Retinal pigment epithelial cell (primary cell): Measurements from ENCODE around the gene INPP4B.

Experiments
- DNase-seq: peaks from one replicate; pipeline ENCODE4 v3.0.0-alpha.2; 2010; ENCODE audit warnings: low read depth
- H3K4me3 ChIP-seq: 2 replicates; pipeline ENCODE4 v1.5.1; 2011; ENCODE audit warnings: mild to moderate bottlenecking, low read length, control low read depth, moderate library complexity
- TF ChIP-seq, protein P1 (sequence below): conservative IDR thresholded peaks from 2 replicates; pipeline ENCODE4 v1.5.1; 2011; ENCODE audit warnings: low read depth, low read length, control low read depth, inconsistent platforms

The INPP4B gene

DNA sequence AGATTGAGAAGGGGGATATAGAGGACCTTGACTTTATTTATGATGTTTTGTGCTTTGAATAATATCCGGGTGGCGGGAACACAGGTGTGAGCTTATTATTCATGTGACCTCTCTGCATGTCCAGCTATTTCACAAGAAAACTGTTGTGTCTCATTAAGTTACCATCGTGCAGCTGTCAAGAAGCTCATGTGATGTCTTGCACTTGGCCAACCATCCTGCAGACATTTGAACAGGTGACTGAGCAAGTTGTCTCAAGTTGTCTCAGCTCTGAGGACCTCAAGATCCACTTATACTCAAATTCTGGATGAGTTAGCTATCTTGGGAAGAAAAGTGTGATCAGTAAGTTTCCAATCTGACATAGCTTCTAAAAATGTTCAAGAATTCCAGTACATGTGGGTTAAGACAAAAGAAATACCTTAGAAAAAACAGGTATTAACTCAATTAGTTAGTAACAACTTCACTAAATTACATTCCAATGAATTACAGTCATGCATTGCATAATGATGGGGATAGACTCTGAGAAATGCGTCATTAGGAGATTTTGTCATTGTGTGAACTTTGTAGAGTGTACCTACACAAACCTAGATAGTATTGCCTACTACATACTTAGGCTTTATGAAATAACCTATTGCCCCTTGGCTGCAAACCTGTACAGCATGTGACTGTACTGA lies 462.2 kb downstream of the INPP4B start:
- H3K4me3 ChIP-seq: no peak overlapping the region
- TF ChIP-seq, protein P1, sequence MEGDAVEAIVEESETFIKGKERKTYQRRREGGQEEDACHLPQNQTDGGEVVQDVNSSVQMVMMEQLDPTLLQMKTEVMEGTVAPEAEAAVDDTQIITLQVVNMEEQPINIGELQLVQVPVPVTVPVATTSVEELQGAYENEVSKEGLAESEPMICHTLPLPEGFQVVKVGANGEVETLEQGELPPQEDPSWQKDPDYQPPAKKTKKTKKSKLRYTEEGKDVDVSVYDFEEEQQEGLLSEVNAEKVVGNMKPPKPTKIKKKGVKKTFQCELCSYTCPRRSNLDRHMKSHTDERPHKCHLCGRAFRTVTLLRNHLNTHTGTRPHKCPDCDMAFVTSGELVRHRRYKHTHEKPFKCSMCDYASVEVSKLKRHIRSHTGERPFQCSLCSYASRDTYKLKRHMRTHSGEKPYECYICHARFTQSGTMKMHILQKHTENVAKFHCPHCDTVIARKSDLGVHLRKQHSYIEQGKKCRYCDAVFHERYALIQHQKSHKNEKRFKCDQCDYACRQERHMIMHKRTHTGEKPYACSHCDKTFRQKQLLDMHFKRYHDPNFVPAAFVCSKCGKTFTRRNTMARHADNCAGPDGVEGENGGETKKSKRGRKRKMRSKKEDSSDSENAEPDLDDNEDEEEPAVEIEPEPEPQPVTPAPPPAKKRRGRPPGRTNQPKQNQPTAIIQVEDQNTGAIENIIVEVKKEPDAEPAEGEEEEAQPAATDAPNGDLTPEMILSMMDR: no peak
- peak; percentile 92 for DNase-seq

DNA sequence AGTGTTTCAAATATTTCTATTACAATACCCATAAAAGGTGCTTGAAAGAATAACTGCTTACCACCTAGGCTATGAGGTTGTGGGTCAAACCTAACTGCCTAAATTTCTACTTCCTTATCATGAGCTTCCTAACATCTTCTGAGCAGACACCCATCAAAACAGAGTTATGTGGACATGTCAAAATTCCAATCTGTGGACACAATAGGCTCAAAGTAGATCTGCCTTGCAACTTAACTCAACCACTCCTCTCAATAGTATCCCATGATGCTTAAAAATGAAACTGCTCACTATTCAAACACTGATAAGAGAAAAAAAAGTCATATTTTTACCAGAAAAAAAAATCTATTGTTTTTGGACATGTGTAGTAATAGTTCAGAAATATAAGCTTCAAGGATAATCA lies 462.7 kb downstream of the INPP4B start:
- no peak overlapping the region for H3K4me3 ChIP-seq
- TF ChIP-seq, protein P1: no peak
- no peak for DNase-seq

DNA sequence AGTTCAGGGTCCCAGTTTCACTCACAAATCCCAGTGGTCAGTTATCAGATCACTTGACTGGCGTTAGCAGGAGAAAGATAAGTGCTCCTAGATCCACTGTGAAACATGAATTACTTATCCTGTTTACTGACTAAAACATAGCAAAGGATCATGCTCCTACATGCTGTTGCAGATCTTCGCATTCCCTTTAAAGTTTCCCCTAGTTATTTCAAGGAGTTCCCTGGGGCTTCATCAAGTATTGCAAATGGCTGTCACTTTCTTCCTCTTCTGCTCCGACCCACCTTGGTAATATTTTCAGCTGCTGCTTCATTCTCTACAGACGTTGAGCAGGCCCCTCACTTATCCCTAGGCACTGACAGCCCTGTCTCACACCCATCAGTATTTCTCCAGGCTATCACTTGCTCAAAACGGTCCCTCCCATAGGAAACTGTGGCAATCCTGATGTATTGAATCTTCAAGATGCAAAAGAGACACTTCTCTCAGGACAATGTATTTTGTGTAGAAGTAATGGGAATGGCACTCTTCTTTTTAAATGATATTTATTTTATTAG lies 466.0 kb downstream of the INPP4B start:
- H3K4me3 ChIP-seq: no peak overlapping the region
- TF ChIP-seq, protein P1: no peak
- DNase-seq: no peak

DNA sequence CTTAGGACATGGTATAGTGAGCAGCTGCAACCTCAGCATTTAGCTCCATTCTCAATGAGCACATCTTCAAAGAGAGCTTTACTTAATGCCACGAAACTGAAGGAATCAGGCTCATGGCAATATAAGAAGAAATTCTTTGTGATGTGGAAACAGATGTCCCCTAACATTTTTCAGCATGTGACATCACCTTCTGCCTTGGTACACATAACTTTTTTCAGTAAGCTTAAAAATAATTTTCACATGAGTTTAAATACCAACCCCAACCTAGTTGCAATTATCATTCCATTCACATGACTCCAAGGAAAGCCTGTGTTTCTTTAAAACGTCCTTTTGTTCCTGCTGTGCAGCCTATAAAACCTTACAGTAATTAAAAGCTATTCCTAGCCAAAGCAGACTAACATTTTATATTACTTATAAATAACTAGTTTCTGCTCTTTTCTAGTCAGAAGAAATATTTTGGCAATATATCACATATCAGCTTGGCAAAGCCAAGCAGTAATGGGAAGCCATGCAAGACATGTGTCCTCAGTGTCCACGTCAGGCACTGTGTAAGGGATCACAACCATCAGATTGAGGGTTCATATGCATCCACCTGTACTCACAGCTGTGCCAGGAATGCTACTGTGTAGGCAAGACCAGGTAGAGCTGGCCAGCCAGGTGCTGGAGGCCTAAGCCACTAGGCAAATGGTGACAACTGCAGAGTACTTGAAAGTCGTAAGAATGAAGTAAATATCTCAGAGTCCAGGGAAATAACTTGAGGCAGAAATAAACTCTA lies 466.6 kb downstream of the INPP4B start:
- TF ChIP-seq, protein P1: no peak
- DNase-seq: peak; percentile 95
- H3K4me3 ChIP-seq: no peak overlapping the region

DNA sequence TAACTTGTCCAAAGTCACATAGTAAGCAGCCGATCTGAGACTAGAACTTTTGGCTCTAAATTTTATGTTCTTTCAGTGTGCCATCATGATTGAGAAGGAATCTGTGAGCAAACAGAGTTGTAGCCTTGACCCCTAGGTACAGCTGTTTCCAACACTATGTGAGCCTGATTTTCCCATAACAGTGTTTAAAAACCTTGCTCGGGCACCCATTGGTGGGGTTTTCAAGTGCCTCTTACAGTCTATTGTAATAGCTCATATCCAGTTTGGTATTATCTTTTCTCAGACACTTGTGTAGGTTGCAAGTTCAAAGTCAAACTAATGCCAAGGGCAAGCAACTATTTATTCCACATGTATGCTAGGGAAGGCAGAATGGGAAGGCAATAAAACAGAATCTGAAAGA lies 467.9 kb downstream of the INPP4B start:
- H3K4me3 ChIP-seq: no peak overlapping the region
- no peak for DNase-seq
- TF ChIP-seq, protein P1: no peak

DNA sequence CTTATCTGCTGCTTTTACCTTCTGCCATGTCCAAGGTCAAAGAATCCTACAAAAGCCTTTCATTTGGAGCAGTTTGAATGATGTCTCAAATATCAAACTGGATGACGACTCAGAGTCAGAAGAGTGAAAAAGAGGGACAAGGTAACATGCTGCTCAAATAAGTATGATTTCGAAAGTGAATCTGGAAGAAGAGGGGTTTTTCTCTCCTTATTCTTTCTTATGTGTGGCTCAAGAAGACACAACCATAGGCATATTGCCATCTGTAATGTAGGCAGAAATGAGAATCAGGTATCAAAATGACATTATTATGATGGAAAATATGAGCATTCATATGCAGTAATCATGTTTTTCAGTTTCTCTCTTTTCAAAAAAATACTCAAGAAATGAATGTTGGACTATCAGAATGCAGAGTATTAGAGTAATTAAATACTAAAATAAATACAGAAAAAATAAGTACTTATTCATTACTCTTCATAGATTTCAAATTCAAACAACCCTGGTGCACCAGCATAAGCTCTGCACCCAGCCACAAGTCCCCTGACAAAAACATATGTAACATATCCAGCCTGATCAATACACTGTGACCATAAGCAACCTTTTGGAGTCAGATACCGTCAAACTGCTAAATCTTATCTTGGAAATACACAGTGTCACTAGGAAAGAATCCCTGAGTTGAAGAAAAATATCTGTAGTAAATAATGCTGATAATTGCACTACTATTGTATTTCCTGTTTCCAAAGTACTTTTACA lies 468.6 kb downstream of the INPP4B start:
- TF ChIP-seq, protein P1: no peak
- H3K4me3 ChIP-seq: no peak overlapping the region
- no peak for DNase-seq
